GM19025 (cell line): ENCODE data around the gene SYNE2.
A peak's percentile ranks its signal among the peaks of the same experiment; 100 is the strongest.
"Not testable (repeated sequence)": the region's sequence is repeated elsewhere in the genome, so short reads cannot be mapped to it uniquely, and the experiment has no call there.

Experiments used
- ATAC-seq: cut with Tn5 transposase; IDR thresholded peaks from one replicate; pipeline ENCODE4 v1.9.1; 2021; ENCODE audit warnings: mild to moderate bottlenecking, low read depth, moderate library complexity; ENCODE audit not compliant: unreplicated experiment

The SYNE2 gene

GRCh38 chr14:64210912-64211311, 358.1 kb downstream of the SYNE2 start:
- ATAC-seq = not testable (repeated sequence)

GRCh38 chr14:64212666-64213065, 359.9 kb downstream of the SYNE2 start:
- ATAC-seq = no peak

GRCh38 chr14:64213086-64213485, 360.3 kb downstream of the SYNE2 start:
- ATAC-seq = no peak

- no peak for ATAC-seq
These were observed 361.2 kb downstream of the SYNE2 start for GRCh38 chr14:64213853-64214570.

GRCh38 chr14:64215274-64215673, 362.5 kb downstream of the SYNE2 start:
- no peak for ATAC-seq

- ATAC-seq = no peak
These were observed 363.2 kb downstream of the SYNE2 start for GRCh38 chr14:64215978-64216377.

GRCh38 chr14:64217308-64217707, 364.5 kb downstream of the SYNE2 start:
- no peak for ATAC-seq

- ATAC-seq = no peak
These were observed 365.0 kb downstream of the SYNE2 start for GRCh38 chr14:64217834-64218233.

GRCh38 chr14:64218344-64219240, 365.8 kb downstream of the SYNE2 start:
- no peak for ATAC-seq

- no peak for ATAC-seq
These were observed 367.3 kb downstream of the SYNE2 start for GRCh38 chr14:64220056-64220455.

GRCh38 chr14:64220466-64220865, 367.7 kb downstream of the SYNE2 start:
- ATAC-seq = no peak

- ATAC-seq = no peak
These were observed 368.7 kb downstream of the SYNE2 start for GRCh38 chr14:64221391-64222003.

GRCh38 chr14:64225151-64225757, 372.4 kb downstream of the SYNE2 start:
- no peak for ATAC-seq

- ATAC-seq = no peak
These were observed 375.1 kb downstream of the SYNE2 start for GRCh38 chr14:64227856-64228255.

- ATAC-seq = no peak
These were observed 376.7 kb downstream of the SYNE2 start for GRCh38 chr14:64229489-64229888.

- ATAC-seq = peak; percentile 51
These were observed 379.5 kb downstream of the SYNE2 start for GRCh38 chr14:64232095-64232838.

- no peak for ATAC-seq
These were observed 380.1 kb downstream of the SYNE2 start for GRCh38 chr14:64232944-64233343.

- ATAC-seq = no peak
These were observed 380.9 kb downstream of the SYNE2 start for GRCh38 chr14:64233531-64234190.

- ATAC-seq = no peak
These were observed 382.3 kb downstream of the SYNE2 start for GRCh38 chr14:64234877-64235651.
